B cell (primary cell): Measurements from ENCODE around the gene CCDC97. TPM values are rescaled to one million over a fixed set of nuclear protein-coding genes. Genes with fewer than 3 reads are reported as not detected.
A peak's percentile ranks its signal among the peaks of the same experiment; 100 is the strongest.

ENCODE experiments used
- ATAC-seq: fragments of 200-7000 bp; cut with Tn5 transposase; one replicate; pipeline ENCODE4 v1.10.0; 2021; ENCODE audit warnings: low read depth, mild to moderate bottlenecking, moderate number of reproducible peaks, moderate library complexity
- CTCF ChIA-PET: fragments of 350-600 bp; sonication (Branson Sonifier 250); formaldehyde crosslinking; loops from one replicate; lab custom pipeline; 2021; ENCODE audit warnings: antibody characterized with exemption, inconsistent platforms; lab: Charles Lee
- POLR2A ChIA-PET: fragments of 350-600 bp; sonication (Branson Sonifier 250); formaldehyde crosslinking; loops from one replicate; lab custom pipeline; 2021; ENCODE audit warnings: antibody characterized with exemption; lab: Charles Lee
- DNase-seq: peaks from one replicate; pipeline ENCODE4 v3.0.0; 2013
- H2AFZ ChIP-seq: 2 replicates; pipeline ENCODE4 v1.6.1; 2012; ENCODE audit warnings: mild to moderate bottlenecking, low read depth, low read length; ENCODE audit not compliant: insufficient read depth, poor library complexity, severe bottlenecking
- H3K27ac ChIP-seq, 2 donors: 1 replicate in 1 of 2; 2 replicates in 1 of 2; pipeline ENCODE4 v1.5.1; 2012 to 2013; ENCODE audit warnings: low read length in 2 of 2, mild to moderate bottlenecking in 2 of 2, moderate library complexity in 1 of 2
- H3K27me3 ChIP-seq, 4 experiments: fragments of 200-600 bp in 1 of 4; sonication (generic) in 1 of 4; replicated peaks in 1 of 4; 1 replicate in 2 of 4; 2 replicates in 2 of 4; pipeline versions ENCODE4 v1.6.1 to v1.7.0; 2013 to 2016; ENCODE audit warnings: low read length in 3 of 4, mild to moderate bottlenecking in 2 of 4, mixed read lengths in 1 of 4, moderate library complexity in 1 of 4; ENCODE audit not compliant: insufficient read depth in 4 of 4, control insufficient read depth in 3 of 4; ENCODE audit errors: control extremely low read depth in 1 of 4
- H3K36me3 ChIP-seq, 2 experiments: replicated peaks in 1 of 2; 1 replicate in 1 of 2; 2 replicates in 1 of 2; pipeline versions ENCODE4 v1.6.1 to v1.7.1; 2013; ENCODE audit warnings: low read length in 1 of 2; ENCODE audit not compliant: insufficient read depth in 2 of 2, control insufficient read depth in 1 of 2; ENCODE audit errors: control extremely low read depth in 1 of 2, extremely low read depth in 1 of 2
- H3K4me1 ChIP-seq, 2 donors: fragments of 200-600 bp in 1 of 2; sonication (generic) in 1 of 2; 1 replicate in 1 of 2; 2 replicates in 1 of 2; pipeline versions ENCODE4 v1.5.1 to v1.6.1; 2013 to 2017; ENCODE audit warnings: low read length in 2 of 2; ENCODE audit not compliant: control insufficient read depth in 2 of 2, insufficient read depth in 2 of 2
- H3K4me2 ChIP-seq: replicated peaks from 2 replicates; pipeline ENCODE3; 2012; ENCODE audit warnings: mild to moderate bottlenecking, low read depth, low read length; ENCODE audit not compliant: poor library complexity, severe bottlenecking
- H3K4me3 ChIP-seq, 5 experiments: fragments of 200-600 bp in 1 of 5; sonication (generic) in 1 of 5; 1 replicate in 3 of 5; 2 replicates in 2 of 5; pipeline versions ENCODE4 v1.5.1 to v1.7.0; 2011 to 2016; ENCODE audit warnings: low read length in 4 of 5, mild to moderate bottlenecking in 4 of 5, low read depth in 2 of 5, control low read depth in 1 of 5, moderate library complexity in 1 of 5; ENCODE audit not compliant: insufficient read depth in 1 of 5; ENCODE audit errors: control extremely low read depth in 1 of 5, extremely low read depth in 1 of 5
- H3K79me2 ChIP-seq: fragments of 200-600 bp; sonication (generic); one replicate; pipeline ENCODE4 v1.6.0; 2016; ENCODE audit warnings: low read length; ENCODE audit not compliant: control insufficient read depth, insufficient read depth
- H3K9ac ChIP-seq: fragments of 200-600 bp; sonication (generic); 2 replicates; pipeline ENCODE4 v1.6.1; 2017; ENCODE audit warnings: mild to moderate bottlenecking, low read length, moderate library complexity
- H3K9me3 ChIP-seq, 3 donors: one replicate each; pipeline versions ENCODE4 v1.6.1 to v1.7.1; 2013; ENCODE audit warnings: low read length in 2 of 3; ENCODE audit not compliant: control insufficient read depth in 2 of 3, insufficient read depth in 1 of 3; ENCODE audit errors: control extremely low read depth in 1 of 3
- H4K20me1 ChIP-seq: 2 replicates; pipeline ENCODE4 v1.6.0; 2012; ENCODE audit warnings: mild to moderate bottlenecking, low read length; ENCODE audit not compliant: insufficient read depth, control insufficient read depth, poor library complexity, severe bottlenecking
- H3K27ac Mint-ChIP-seq: one replicate; pipeline ENCODE4 v1.8.0; 2021; ENCODE audit warnings: mixed read lengths
- H3K27me3 Mint-ChIP-seq: one replicate; pipeline ENCODE4 v1.8.0; 2021; ENCODE audit warnings: mixed read lengths
- H3K4me1 Mint-ChIP-seq: one replicate; pipeline ENCODE4 v1.8.0; 2021; ENCODE audit warnings: mixed read lengths
- H3K4me3 Mint-ChIP-seq: one replicate; pipeline ENCODE4 v1.8.0; 2021; ENCODE audit warnings: mixed read lengths
- H3K9me3 Mint-ChIP-seq: one replicate; pipeline ENCODE4 v1.8.0; 2022; ENCODE audit warnings: mixed read lengths; ENCODE audit not compliant: insufficient read depth
- EZH2 ChIP-seq: IDR thresholded peaks from 2 replicates; pipeline ENCODE4 v1.6.1; 2012; ENCODE audit warnings: borderline replicate concordance, low read depth, mild to moderate bottlenecking, moderate library complexity, low read length; ENCODE audit not compliant: insufficient read depth, poor library complexity, severe bottlenecking
- WGBS: methylation state at CpG from one replicate; pipeline ENCODE4 v1.1.5; 2013; ENCODE audit warnings: missing lambda C conversion rate; ENCODE audit not compliant: insufficient coverage; 5-methylcytosine and 5-hydroxymethylcytosine counted together
- intact Hi-C: fragments of 100-400 bp; cut with micrococcal nuclease; formaldehyde crosslinking; loops from one replicate; pipeline ENCODE4 v1.10.0; 2022
- polyA plus RNA-seq: library from polyadenylated mRNA; depleted of rRNA; stranded (reverse); fragments of >200 nt; gene quantifications from 2 replicates; pipeline ENCODE4 v1.2.3, GENCODE V29; 2012
- total RNA-seq, 2 donors: library from RNA; stranded (reverse); fragments of 120-200 nt in 1 of 2; gene quantifications; 1 replicate in 1 of 2; 2 replicates in 1 of 2; pipeline versions ENCODE4 v1.2.3 to v1.2.4, GENCODE V29; 2013 to 2022
- TF ChIP-seq, protein P1 (sequence below): fragments of 200-600 bp; IDR thresholded peaks from one replicate; pipeline ENCODE4 v1.8.0; 2022; ENCODE audit warnings: antibody characterized with exemption, mild to moderate bottlenecking

Gene CCDC97
- total and polyA plus RNA-seq, 2 donors (not counting 1 experiment from before 2014, with no cell fraction given), result 16.3 to 68.3 TPM

GRCh38 chr19:41307090-41307875 lies 2.7 kb upstream of the CCDC97 start:
- Histone ChIP-seq H4K20me1 (peaks cover 17% of the 10 kb centered on the region), H3K9me3 (no peaks in the 10 kb centered on the region), H3K27me3 (no peaks in the 10 kb centered on the region), H2AFZ (no peak overlapping the region), H3K4me3 (no peak overlapping the region), H3K9ac (peak overlapping the region; percentile 10), H3K79me2 (peaks cover 62% of the 10 kb centered on the region), H3K27ac (peak overlapping the region; percentile 89 to 100), H3K4me1 (peaks cover 68 to 85% of the 10 kb centered on the region in 2 donors), H3K36me3 (peaks cover 5 to 44% of the 10 kb centered on the region in 2 experiments), H3K4me2 (peak overlapping the region; percentile 98)
- Mint-ChIP-seq H3K27ac (peak overlapping the region; percentile 100), H3K27me3 (no peaks in the 10 kb centered on the region), H3K9me3 (no peaks in the 10 kb centered on the region), H3K4me1 (peaks cover 71% of the 10 kb centered on the region), H3K4me3 (peak overlapping the region; percentile 68)
- ChIA-PET CTCF (interaction anchor here (0.5 to 8.3 kb wide), 22 partner anchors 9 to 644 kb away, joined by 3 to 89 read pairs (median 7); partner anchors contain the start of genes B9D2, HNRNPUL1 and TGFB1), POLR2A (interaction anchor here (0.9 to 1.0 kb wide), 2 partner anchors 40 to 44 kb away, joined by 3 to 5 read pairs; no protein-coding TSS in a partner anchor)
- intact Hi-C loops, result no loop called here
- ATAC-seq, result no peak
- TF ChIP-seq EZH2, result no peak
- TF ChIP-seq, protein P1, sequence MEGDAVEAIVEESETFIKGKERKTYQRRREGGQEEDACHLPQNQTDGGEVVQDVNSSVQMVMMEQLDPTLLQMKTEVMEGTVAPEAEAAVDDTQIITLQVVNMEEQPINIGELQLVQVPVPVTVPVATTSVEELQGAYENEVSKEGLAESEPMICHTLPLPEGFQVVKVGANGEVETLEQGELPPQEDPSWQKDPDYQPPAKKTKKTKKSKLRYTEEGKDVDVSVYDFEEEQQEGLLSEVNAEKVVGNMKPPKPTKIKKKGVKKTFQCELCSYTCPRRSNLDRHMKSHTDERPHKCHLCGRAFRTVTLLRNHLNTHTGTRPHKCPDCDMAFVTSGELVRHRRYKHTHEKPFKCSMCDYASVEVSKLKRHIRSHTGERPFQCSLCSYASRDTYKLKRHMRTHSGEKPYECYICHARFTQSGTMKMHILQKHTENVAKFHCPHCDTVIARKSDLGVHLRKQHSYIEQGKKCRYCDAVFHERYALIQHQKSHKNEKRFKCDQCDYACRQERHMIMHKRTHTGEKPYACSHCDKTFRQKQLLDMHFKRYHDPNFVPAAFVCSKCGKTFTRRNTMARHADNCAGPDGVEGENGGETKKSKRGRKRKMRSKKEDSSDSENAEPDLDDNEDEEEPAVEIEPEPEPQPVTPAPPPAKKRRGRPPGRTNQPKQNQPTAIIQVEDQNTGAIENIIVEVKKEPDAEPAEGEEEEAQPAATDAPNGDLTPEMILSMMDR, result no peak
- no peak for DNase-seq
- WGBS, result 33% methylated on average over 2 of the region's 8 CpGs
